CD4-positive, alpha-beta memory T cell (primary cell): ENCODE results near the gene CAPSL. TPM values are rescaled to one million over a fixed set of nuclear protein-coding genes. Genes with fewer than 3 reads are reported as not detected.
A peak's percentile ranks its signal among the peaks of the same experiment; 100 is the strongest.

ENCODE experiments used
- CTCF ChIA-PET: fragments of 350-600 bp; sonication (Branson Sonifier 250); formaldehyde crosslinking; loops from one replicate; lab custom pipeline; 2021; ENCODE audit warnings: inconsistent platforms; ENCODE audit not compliant: partially characterized antibody; lab: Charles Lee
- POLR2A ChIA-PET: fragments of 350-600 bp; sonication (Branson Sonifier 250); formaldehyde crosslinking; loops from one replicate; lab custom pipeline; 2021; ENCODE audit not compliant: partially characterized antibody; lab: Charles Lee
- DNase-seq, 5 donors: peaks; one replicate each; pipeline versions ENCODE4 v3.0.0 to v3.0.0-alpha.2; 2020 to 2022; ENCODE audit warnings: mixed read lengths in 1 of 5
- H3K27ac ChIP-seq: one replicate; pipeline ENCODE4 v1.7.0; 2013; ENCODE audit warnings: low read depth, low read length
- H3K27me3 ChIP-seq: 2 replicates; pipeline ENCODE4 v1.7.0; 2013; ENCODE audit warnings: mild to moderate bottlenecking, low read length, moderate library complexity; ENCODE audit not compliant: insufficient read depth
- H3K36me3 ChIP-seq: 2 replicates; pipeline ENCODE4 v1.7.0; 2013; ENCODE audit warnings: mild to moderate bottlenecking, low read length, moderate library complexity; ENCODE audit not compliant: insufficient read depth
- H3K4me1 ChIP-seq: 2 replicates; pipeline ENCODE4 v1.7.0; 2013; ENCODE audit warnings: mild to moderate bottlenecking, low read length, moderate library complexity; ENCODE audit not compliant: insufficient read depth
- H3K4me3 ChIP-seq, 2 donors: one replicate each; pipeline ENCODE4 v1.7.0; 2013; ENCODE audit warnings: low read length in 2 of 2, mild to moderate bottlenecking in 1 of 2
- H3K9me3 ChIP-seq, 2 donors: one replicate each; pipeline ENCODE4 v1.7.0; 2013; ENCODE audit warnings: low read length in 2 of 2, control low read depth in 1 of 2; ENCODE audit not compliant: control insufficient read depth in 1 of 2
- H3K27ac Mint-ChIP-seq, 7 donors: one replicate each; pipeline ENCODE4 v1.8.0; 2020 to 2021; ENCODE audit warnings: mixed read lengths in 7 of 7, mild to moderate bottlenecking in 6 of 7, inconsistent platforms in 3 of 7, moderate library complexity in 3 of 7
- H3K27me3 Mint-ChIP-seq, 2 donors: one replicate each; pipeline ENCODE4 v1.8.0; 2020 to 2021; ENCODE audit warnings: mixed read lengths in 2 of 2
- H3K36me3 Mint-ChIP-seq, 2 donors: one replicate each; pipeline ENCODE4 v1.8.0; 2020 to 2021; ENCODE audit warnings: mixed read lengths in 2 of 2, inconsistent platforms in 1 of 2, mild to moderate bottlenecking in 1 of 2
- H3K4me1 Mint-ChIP-seq, 4 donors: one replicate each; pipeline ENCODE4 v1.8.0; 2020 to 2021; ENCODE audit warnings: mixed read lengths in 4 of 4, mild to moderate bottlenecking in 1 of 4
- H3K4me3 Mint-ChIP-seq, 8 donors: one replicate each; pipeline ENCODE4 v1.8.0; 2020 to 2021; ENCODE audit warnings: mixed read lengths in 8 of 8, mild to moderate bottlenecking in 7 of 8, moderate library complexity in 6 of 8, inconsistent platforms in 3 of 8
- H3K9me3 Mint-ChIP-seq, 8 donors: one replicate each; pipeline ENCODE4 v1.8.0; 2020 to 2021; ENCODE audit warnings: mixed read lengths in 8 of 8, mild to moderate bottlenecking in 5 of 8, inconsistent platforms in 3 of 8, moderate library complexity in 1 of 8
- intact Hi-C: fragments of 100-400 bp; cut with micrococcal nuclease; formaldehyde crosslinking; loops from one replicate; pipeline ENCODE4 v1.15.1; 2023
- polyA plus RNA-seq, 2 donors: library from polyadenylated mRNA; unstranded; fragments of 300-500 nt; fragmentation: Illumina TruSeq; gene quantifications; one replicate each; pipeline ENCODE4 v1.2.3, GENCODE V29; 2021
- total RNA-seq, 2 experiments: library from RNA; stranded (reverse); gene quantifications; one replicate each; pipeline ENCODE4 v1.2.3, GENCODE V29; 2021

CAPSL gene
- total and polyA plus RNA-seq, 4 experiments from 2014 or later, result not detected

DNA sequence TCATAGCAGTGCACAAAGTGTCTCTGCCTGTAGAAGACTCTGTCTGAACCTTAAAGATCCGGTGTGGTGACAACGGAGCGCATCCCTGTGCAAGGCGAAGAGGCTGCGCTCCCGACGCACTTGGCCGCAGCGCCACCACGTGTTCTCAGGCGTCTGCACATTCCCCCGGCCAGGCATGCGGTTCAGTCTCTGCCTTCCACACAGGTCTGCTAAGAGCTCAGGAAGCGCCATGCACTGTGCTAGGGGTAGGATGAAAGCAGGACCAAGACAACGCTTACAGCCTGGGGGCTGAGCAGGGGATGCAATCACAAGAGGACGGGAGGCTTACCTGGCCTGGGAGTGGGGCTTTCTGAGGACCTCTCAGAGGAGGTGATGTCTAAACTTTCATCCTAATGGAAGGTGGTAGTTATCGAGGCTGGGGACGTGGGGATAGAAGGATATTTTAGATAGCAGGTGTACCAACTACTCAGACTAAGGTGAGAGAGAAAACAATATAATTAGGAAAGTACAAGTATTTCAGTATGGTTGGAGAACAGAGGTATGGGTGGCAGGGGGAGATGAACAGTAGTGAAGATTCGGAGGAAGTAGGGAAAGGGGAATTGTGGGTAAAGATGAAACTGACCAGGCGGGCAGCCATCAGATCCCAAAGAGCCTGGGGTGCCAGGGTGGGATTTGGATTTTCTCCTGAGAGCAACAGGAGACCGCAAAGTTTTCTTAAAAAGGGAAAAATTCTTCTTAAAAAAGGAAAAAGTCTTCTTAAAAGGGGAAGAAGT lies 13.3 kb downstream of the CAPSL start:
- H3K27ac ChIP-seq, result no peak overlapping the region
- H3K36me3 ChIP-seq, result no peaks in the 10 kb centered on the region
- Mint-ChIP-seq H3K4me1 (peaks cover 27 to 38% (median 34%) of the 10 kb centered on the region in 4 donors), H3K27me3 (peaks cover 1 to 5% of the 10 kb centered on the region in 2 donors), H3K4me3 (peak overlapping the region; percentile 59 to 86 (median 82)), H3K27ac (peak overlapping the region in 6 of 7 donors; percentile 47 to 88 (median 83)), H3K9me3 (peaks cover 0 to 1% (median 0%) of the 10 kb centered on the region in 8 donors), H3K36me3 (no peaks in the 10 kb centered on the region)
- H3K4me3 ChIP-seq, result peak overlapping the region in 1 of 2 donors; percentile 46
- DNase-seq, result peak; percentile 80 to 83 (median 82)
- intact Hi-C loops, result loop anchor here (1.0 to 2.0 kb wide), 7 partner anchors 40 to 308 kb away; partner anchors contain the start of gene SPEF2
- H3K9me3 ChIP-seq, result no peaks in the 10 kb centered on the region
- ChIA-PET CTCF (interaction anchor here (0.5 to 12.3 kb wide), 56 partner anchors 9 to 1401 kb away, joined by 3 to 544 read pairs (median 4); partner anchors contain the start of gene SPEF2), POLR2A (interaction anchor here (0.6 to 3.6 kb wide), 24 partner anchors 40 to 446 kb away, joined by 3 to 48 read pairs (median 4); partner anchors contain the start of gene IL7R)
- peaks cover 20% of the 10 kb centered on the region for H3K4me1 ChIP-seq
- no peaks in the 10 kb centered on the region for H3K27me3 ChIP-seq

DNA sequence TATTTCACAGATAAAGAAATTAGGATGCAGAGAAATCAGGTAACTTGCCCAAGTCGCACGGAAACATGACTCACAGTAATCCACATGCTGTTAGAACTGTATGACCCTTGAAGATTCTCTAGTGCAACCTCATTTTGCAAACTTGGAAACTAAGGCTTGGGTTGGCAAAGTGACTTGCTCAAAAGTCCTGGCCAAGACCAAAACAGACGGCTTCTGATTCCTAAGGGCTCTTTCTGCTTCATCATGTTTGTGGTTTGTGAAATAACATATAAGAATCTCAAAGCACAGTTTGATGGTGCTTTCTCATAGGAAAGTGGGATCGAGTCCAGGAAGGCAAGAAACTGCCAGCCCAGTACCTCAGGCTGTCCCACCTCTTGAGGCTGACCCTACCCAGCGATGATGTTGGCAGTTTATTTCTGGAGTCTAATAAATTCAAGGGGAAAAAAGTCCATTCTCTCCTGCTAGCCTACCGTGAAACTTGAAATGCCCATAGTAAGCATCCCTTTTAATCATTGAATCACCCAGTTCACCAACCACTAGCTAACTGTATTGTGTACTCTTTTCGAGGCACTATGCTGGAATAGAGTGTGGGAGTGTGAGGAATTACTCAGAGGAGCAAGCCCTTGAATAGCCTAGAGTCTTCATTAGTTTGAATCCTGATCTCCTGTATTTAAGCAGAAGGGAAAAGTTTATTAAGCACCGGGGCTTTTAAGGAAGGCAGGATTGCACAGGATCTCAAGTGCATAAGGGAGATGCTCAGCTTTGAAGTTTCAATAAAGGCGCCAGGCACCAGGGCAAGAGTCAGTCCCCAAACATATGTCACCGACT lies 14.1 kb downstream of the CAPSL start:
- peak overlapping the region; percentile 52 to 86 (median 82) for H3K4me3 Mint-ChIP-seq
- Histone ChIP-seq H3K4me1 (peaks cover 20% of the 10 kb centered on the region), H3K27me3 (no peaks in the 10 kb centered on the region), H3K36me3 (no peaks in the 10 kb centered on the region), H3K9me3 (no peaks in the 10 kb centered on the region), H3K4me3 (no peak overlapping the region), H3K27ac (no peak overlapping the region)
- DNase-seq, result peak in 1 of 5 donors; percentile 44
- peaks cover 27 to 40% (median 35%) of the 10 kb centered on the region in 4 donors for H3K4me1 Mint-ChIP-seq
- H3K9me3 Mint-ChIP-seq, result peaks cover 0 to 4% (median 3%) of the 10 kb centered on the region in 8 donors
- POLR2A ChIA-PET, result interaction anchor here (0.7 to 3.6 kb wide), 22 partner anchors 23 to 306 kb away, joined by 3 to 48 read pairs (median 6); partner anchors contain the start of gene IL7R
- peaks cover 1 to 5% of the 10 kb centered on the region in 2 donors for H3K27me3 Mint-ChIP-seq
- CTCF ChIA-PET, result interaction anchor here (0.8 to 12.3 kb wide), 39 partner anchors 10 to 969 kb away, joined by 3 to 544 read pairs (median 5); partner anchors contain the start of gene SPEF2
- no peaks in the 10 kb centered on the region for H3K36me3 Mint-ChIP-seq
- intact Hi-C loops, result loop anchor here (2.0 kb wide), 4 partner anchors 40 to 266 kb away; no protein-coding TSS in a partner anchor
- H3K27ac Mint-ChIP-seq, result peak overlapping the region; percentile 47 to 88 (median 82)

DNA sequence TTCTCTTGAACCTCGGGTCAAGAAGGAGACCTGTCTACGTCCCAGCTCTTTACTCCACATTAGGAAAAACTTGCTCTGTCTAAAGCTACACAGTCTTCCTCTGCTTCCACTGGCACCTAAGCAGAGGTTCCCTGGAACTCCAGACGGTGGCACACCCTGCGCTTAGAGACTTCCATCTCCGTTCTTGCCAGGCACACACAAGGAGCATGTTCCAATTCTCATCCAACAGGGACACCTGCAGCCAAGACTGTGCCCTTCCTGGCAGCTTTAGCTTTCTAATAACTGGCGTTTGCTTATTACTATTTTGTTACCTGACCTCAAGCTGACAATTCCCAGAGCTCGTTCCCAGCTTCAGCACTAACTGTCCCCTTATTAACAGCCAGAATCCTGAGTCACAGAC lies 16.0 kb downstream of the CAPSL start:
- Histone ChIP-seq H3K4me3 (no peak overlapping the region), H3K27ac (no peak overlapping the region), H3K36me3 (no peaks in the 10 kb centered on the region), H3K27me3 (no peaks in the 10 kb centered on the region), H3K9me3 (no peaks in the 10 kb centered on the region), H3K4me1 (peaks cover 20% of the 10 kb centered on the region)
- ChIA-PET POLR2A (interaction anchor here (1.0 to 1.2 kb wide), 2 partner anchors 42 to 100 kb away, joined by 3 read pairs; no protein-coding TSS in a partner anchor), CTCF (interaction anchor here (1.0 to 3.3 kb wide), 3 partner anchors 147 to 304 kb away, joined by 4 to 25 read pairs (median 7); partner anchors contain the start of gene SPEF2)
- Mint-ChIP-seq H3K4me3 (no peak overlapping the region), H3K27me3 (peaks cover 1 to 5% of the 10 kb centered on the region in 2 donors), H3K4me1 (peaks cover 27 to 42% (median 36%) of the 10 kb centered on the region in 4 donors), H3K36me3 (no peaks in the 10 kb centered on the region), H3K9me3 (peaks cover 0 to 6% (median 4%) of the 10 kb centered on the region in 8 donors), H3K27ac (peak overlapping the region in 2 of 7 donors; percentile 22 to 33)
- no peak for DNase-seq
- intact Hi-C loops, result no loop called here

DNA sequence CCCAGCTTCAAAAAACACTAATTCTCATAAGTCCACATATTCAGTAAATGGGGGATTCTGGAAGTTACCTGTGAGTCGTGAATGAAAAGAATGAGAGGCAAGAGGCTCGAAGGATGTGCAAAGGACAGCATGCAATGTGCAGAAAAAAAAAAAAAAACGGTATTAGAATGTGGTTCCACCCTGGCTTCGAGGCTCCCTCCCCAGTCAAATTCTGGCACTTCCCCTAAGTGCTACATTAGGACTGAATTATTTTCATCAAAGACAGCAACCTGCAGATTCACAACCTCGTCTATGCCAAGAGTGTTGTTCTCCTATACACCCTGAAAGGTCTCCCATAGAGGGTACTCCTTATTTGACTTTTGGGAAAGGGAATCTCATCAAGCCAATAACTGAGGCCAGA lies 16.5 kb downstream of the CAPSL start:
- H3K27me3 ChIP-seq, result no peaks in the 10 kb centered on the region
- H3K9me3 Mint-ChIP-seq, result peaks cover 0 to 6% (median 4%) of the 10 kb centered on the region in 8 donors
- intact Hi-C loops, result no loop called here
- H3K27ac Mint-ChIP-seq, result peak overlapping the region in 2 of 7 donors; percentile 22 to 71
- ChIA-PET CTCF (interaction anchor here (1.0 to 3.3 kb wide), 4 partner anchors 146 to 304 kb away, joined by 4 to 25 read pairs (median 6); partner anchors contain the start of gene SPEF2), POLR2A (interaction anchor here (1.0 to 1.2 kb wide), 2 partner anchors 41 to 99 kb away, joined by 3 read pairs; no protein-coding TSS in a partner anchor)
- no peak overlapping the region for H3K4me3 Mint-ChIP-seq
- no peak overlapping the region for H3K4me3 ChIP-seq
- DNase-seq, result peak in 1 of 5 donors; percentile 15
- H3K27ac ChIP-seq, result no peak overlapping the region
- peaks cover 1 to 5% of the 10 kb centered on the region in 2 donors for H3K27me3 Mint-ChIP-seq
- H3K4me1 Mint-ChIP-seq, result peaks cover 27 to 42% (median 36%) of the 10 kb centered on the region in 4 donors
- H3K36me3 Mint-ChIP-seq, result no peaks in the 10 kb centered on the region
- no peaks in the 10 kb centered on the region for H3K9me3 ChIP-seq
- H3K4me1 ChIP-seq, result peaks cover 20% of the 10 kb centered on the region
- no peaks in the 10 kb centered on the region for H3K36me3 ChIP-seq

DNA sequence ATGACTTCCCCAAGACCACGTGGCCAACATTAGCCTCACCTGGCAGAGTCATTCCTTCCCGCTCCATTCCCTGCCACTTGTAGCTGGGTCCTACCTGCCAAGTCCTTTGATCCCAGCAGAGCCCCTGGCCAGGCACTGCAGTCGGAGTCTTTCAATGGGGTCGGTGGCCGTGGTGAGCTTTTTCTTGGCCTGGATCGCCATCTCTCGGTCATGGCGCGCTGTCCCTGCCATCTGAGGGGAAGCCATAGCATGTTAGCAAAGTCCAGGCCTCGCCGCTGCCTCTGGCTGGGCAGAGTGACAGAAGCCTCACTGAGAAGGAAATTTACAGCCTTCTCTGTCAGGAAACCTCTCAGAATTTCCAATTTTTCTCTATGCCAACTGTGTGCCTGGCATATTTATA lies 17.5 kb downstream of the CAPSL start:
- no peaks in the 10 kb centered on the region for H3K9me3 ChIP-seq
- H3K27me3 ChIP-seq, result no peaks in the 10 kb centered on the region
- intact Hi-C loops, result no loop called here
- no peak for DNase-seq
- peaks cover 15% of the 10 kb centered on the region for H3K4me1 ChIP-seq
- no peak overlapping the region for H3K27ac ChIP-seq
- no peaks in the 10 kb centered on the region for H3K36me3 ChIP-seq
- CTCF ChIA-PET, result interaction anchor here (0.9 to 3.3 kb wide), 4 partner anchors 10 to 272 kb away, joined by 3 to 25 read pairs (median 4); no protein-coding TSS in a partner anchor
- POLR2A ChIA-PET, result interaction anchor here (1.6 kb wide), 1 partner anchor 39 kb away, joined by 10 read pairs; no protein-coding TSS in a partner anchor
- H3K27ac Mint-ChIP-seq, result no peak overlapping the region
- H3K27me3 Mint-ChIP-seq, result peaks cover 0 to 2% of the 10 kb centered on the region in 2 donors
- no peak overlapping the region for H3K4me3 Mint-ChIP-seq
- no peaks in the 10 kb centered on the region for H3K36me3 Mint-ChIP-seq
- H3K9me3 Mint-ChIP-seq, result peaks cover 0 to 6% (median 5%) of the 10 kb centered on the region in 8 donors
- peaks cover 22 to 36% (median 30%) of the 10 kb centered on the region in 4 donors for H3K4me1 Mint-ChIP-seq
- H3K4me3 ChIP-seq, result no peak overlapping the region

GRCh38 chr5:35919191-35919590 lies 19.2 kb downstream of the CAPSL start:
- H3K27me3 Mint-ChIP-seq, result no peaks in the 10 kb centered on the region
- intact Hi-C loops, result no loop called here
- Histone ChIP-seq H3K27me3 (no peaks in the 10 kb centered on the region), H3K36me3 (no peaks in the 10 kb centered on the region), H3K4me1 (peaks cover 2% of the 10 kb centered on the region), H3K27ac (no peak overlapping the region), H3K4me3 (no peak overlapping the region), H3K9me3 (no peaks in the 10 kb centered on the region)
- DNase-seq, result no peak
- H3K4me1 Mint-ChIP-seq, result peaks cover 10 to 20% (median 17%) of the 10 kb centered on the region in 4 donors
- H3K36me3 Mint-ChIP-seq, result no peaks in the 10 kb centered on the region
- ChIA-PET POLR2A (interaction anchor here (1.3 kb wide), 1 partner anchor 40 kb away, joined by 4 read pairs; no protein-coding TSS in a partner anchor), CTCF (no interaction called here)
- H3K9me3 Mint-ChIP-seq, result peaks cover 0 to 12% (median 5%) of the 10 kb centered on the region in 8 donors
- H3K27ac Mint-ChIP-seq, result no peak overlapping the region
- no peak overlapping the region for H3K4me3 Mint-ChIP-seq
